Activated CD4-positive, alpha-beta T cell treated with anti-CD3 and anti-CD28 coated beads, Interleukin-2, amount 50 U/mL, for 48 hours (primary cell): ENCODE measurements around the gene UNC13A.
"Not testable (repeated sequence)": the region's sequence is repeated elsewhere in the genome, so short reads cannot be mapped to it uniquely, and the experiment has no call there.

ENCODE experiments used
- DNase-seq, 2 experiments: peaks; one replicate each; pipeline ENCODE4 v3.0.0-alpha.2; 2020

The UNC13A gene

GRCh38 chr19:17560205-17560595, 128.0 kb downstream of the UNC13A start:
- DNase-seq: no peak

DNA sequence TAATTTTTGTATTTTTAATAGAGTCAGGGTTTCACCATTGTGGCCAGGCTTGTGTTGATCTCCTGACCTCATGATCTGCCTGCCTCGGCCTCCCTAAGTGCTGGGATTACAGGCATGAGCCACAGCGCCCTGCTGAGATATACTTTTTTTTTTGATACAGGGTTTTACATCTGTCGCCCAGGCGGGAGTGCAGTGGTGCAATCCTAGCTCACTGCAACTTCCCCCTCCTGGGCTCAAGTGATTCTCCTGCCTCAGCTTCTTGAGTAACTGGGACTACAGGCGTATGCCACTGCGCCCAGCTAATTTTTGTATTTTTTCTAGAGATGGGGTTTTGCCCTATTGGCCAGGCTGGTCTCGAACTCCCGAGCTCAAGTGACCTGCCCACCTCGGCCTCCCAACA, 130.7 kb downstream of the UNC13A start:
- no peak for DNase-seq

DNA sequence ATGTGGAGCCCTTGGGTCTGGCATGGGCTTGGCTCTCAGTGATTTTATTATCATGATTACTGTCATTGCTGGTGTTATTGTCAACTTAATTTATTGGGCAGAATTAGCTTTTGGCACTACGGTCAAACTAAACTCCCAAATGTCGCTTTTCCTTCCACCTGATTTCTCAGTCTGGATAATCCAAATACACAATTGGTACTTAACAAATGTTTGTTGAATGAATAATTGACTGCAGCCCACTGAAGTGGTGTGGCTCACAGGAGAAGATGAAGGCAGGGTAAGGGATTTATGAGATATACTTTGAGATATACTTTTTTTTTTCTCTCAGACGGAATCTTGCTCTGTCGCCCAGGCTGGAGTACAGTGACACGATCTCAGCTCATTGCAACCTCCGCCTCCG, 131.2 kb downstream of the UNC13A start:
- DNase-seq: no peak

DNA sequence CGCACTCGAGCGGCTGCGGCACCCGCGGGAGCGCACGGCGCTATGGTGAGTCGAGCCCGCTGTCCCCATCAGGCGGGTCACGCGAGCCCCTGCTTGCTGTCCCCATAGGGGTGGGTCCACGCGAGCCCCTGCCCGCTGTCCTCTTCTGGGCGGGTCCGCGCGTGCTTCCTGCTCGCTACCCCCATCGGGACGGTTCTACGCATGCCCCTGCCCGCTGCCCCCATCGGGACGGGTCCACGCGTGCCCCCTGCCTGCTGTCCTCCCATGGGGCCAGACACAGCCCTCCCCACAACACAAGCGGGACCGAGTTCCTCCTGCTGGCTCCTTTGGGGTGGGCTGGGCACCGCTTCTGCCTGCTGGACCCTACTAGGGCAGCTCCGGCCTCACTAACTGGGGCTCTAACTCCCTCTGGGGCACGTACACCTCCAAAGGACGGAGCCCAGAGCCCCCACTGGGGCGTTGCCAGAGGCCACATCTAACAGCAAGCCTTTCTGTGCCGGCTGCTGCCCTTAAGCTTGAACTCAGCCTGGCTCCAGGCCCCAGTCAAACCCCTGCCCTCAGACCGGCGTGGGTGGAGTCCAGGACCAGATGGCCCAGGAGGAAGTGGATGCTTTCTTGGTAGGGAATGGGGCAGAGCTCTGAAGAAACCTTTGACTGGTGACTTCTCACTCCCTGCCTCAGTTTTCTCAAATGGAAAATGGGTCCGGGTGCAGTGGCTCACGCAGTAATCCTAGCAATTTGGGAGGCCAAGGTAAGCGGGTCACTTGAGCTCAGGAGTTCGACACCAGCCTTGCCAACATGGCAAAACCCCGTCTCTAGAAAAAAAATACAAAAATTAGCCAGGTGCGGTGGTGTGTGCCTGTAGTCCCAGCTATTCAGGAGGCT, 132.0 kb downstream of the UNC13A start:
- DNase-seq: peak; percentile 42 to 49

DNA sequence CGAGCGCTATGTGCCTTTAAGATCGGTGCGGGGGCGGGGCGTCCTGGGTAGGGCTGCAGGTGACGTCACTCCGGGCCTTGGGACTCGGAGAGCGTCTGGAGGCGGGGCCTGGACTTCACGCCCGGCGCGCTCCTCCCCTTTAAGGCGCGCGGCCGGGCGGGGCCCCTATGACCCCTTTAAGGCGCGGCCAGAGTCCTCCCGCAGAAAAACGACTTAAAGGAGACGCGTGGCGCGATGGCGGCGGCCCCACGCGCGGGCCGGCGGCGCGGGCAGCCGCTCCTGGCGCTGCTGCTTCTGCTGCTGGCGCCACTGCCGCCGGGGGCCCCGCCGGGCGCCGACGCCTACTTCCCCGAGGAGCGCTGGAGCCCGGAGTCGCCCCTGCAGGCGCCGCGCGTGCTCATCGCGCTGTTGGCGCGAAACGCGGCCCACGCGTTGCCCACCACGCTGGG, 132.7 kb downstream of the UNC13A start, which contains the start of gene COLGALT1:
Gene COLGALT1, plus strand, starts transcription at position 170 of the 449 bp plus-strand sequence. Its CDS starts 65 bp downstream, at position 235.
- peak; percentile 100 for DNase-seq

GRCh38 chr19:17554968-17555479, 133.1 kb downstream of the UNC13A start:
- DNase-seq: no peak

- DNase-seq: no peak
These were observed 134.9 kb downstream of the UNC13A start for GRCh38 chr19:17553256-17553655.

DNA sequence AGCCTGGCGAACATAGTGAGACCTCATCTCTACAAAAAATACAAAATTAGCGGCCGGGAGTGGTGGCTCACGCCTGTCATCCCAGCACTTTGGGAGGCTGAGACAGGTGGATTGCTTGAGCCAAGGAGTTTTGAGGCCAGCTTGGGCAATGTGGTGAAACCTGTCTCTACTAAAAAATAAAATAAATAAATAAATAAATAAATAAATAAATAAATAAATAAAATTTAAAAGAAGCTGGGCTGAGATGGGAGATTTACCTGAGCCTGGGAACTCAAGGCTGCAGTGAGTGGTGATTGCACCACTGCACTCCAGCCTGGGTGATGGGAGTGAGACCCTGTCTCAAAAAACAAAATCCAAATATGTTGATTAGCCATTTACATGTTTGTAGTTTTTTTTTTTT, 135.4 kb downstream of the UNC13A start:
- DNase-seq: not testable (repeated sequence)
